Astrocyte (in vitro differentiated cells and primary cell): ENCODE measurements around the gene NEIL3. TPM values are rescaled to one million over a fixed set of nuclear protein-coding genes. Genes with fewer than 3 reads are reported as not detected.
A peak's percentile ranks its signal among the peaks of the same experiment; 100 is the strongest.

Source experiments
- DNase-seq: peaks from one replicate; pipeline ENCODE4 v3.0.0-alpha.2; 2010; ENCODE audit warnings: low read depth
- FAIRE-seq: peaks from 2 replicates; lab custom pipeline; 2011; peaks lifted over from hg19 to GRCh38; lab: Jason Lieb, UNC
- H2AFZ ChIP-seq: 2 replicates; pipeline ENCODE4 v1.6.0; 2012; ENCODE audit warnings: low read depth, low read length, inconsistent platforms
- H3K27ac ChIP-seq: 2 replicates; pipeline ENCODE4 v1.5.1; 2011; ENCODE audit warnings: low read depth, low read length, inconsistent platforms
- H3K27me3 ChIP-seq: 2 replicates; pipeline ENCODE4 v1.6.0; 2011; ENCODE audit warnings: low read length, inconsistent platforms; ENCODE audit not compliant: insufficient read depth
- H3K36me3 ChIP-seq: 2 replicates; pipeline ENCODE4 v1.5.1; 2011; ENCODE audit warnings: low read length, inconsistent platforms; ENCODE audit not compliant: insufficient read depth
- H3K4me1 ChIP-seq: 2 replicates; pipeline ENCODE4 v1.5.1; 2011; ENCODE audit warnings: low read length, inconsistent platforms; ENCODE audit not compliant: insufficient read depth
- H3K4me2 ChIP-seq: 2 replicates; pipeline ENCODE4 v1.6.0; 2012; ENCODE audit warnings: low read length, inconsistent platforms
- H3K4me3 ChIP-seq: 2 replicates; pipeline ENCODE4 v1.5.1; 2011; ENCODE audit warnings: low read depth, mild to moderate bottlenecking, low read length, inconsistent platforms; ENCODE audit not compliant: insufficient read depth
- H3K79me2 ChIP-seq: 2 replicates; pipeline ENCODE4 v1.6.0; 2012; ENCODE audit warnings: mild to moderate bottlenecking, low read length, inconsistent platforms; ENCODE audit not compliant: insufficient read depth
- H3K9ac ChIP-seq: 2 replicates; pipeline ENCODE4 v1.6.0; 2012; ENCODE audit warnings: mild to moderate bottlenecking, low read length, inconsistent platforms
- H3K9me3 ChIP-seq: 2 replicates; pipeline ENCODE4 v1.5.1; 2012; ENCODE audit warnings: low read depth, mild to moderate bottlenecking, low read length, inconsistent platforms; ENCODE audit not compliant: insufficient read depth
- H4K20me1 ChIP-seq: 2 replicates; pipeline ENCODE4 v1.6.0; 2012; ENCODE audit warnings: low read length, inconsistent platforms; ENCODE audit not compliant: insufficient read depth
- H3K27ac Mint-ChIP-seq: one replicate; pipeline ENCODE4 v1.8.0; 2021; ENCODE audit warnings: mild to moderate bottlenecking, mixed read lengths; ENCODE audit not compliant: unreplicated experiment
- H3K27me3 Mint-ChIP-seq: one replicate; pipeline ENCODE4 v1.8.0; 2021; ENCODE audit warnings: low read depth, mixed read lengths; ENCODE audit not compliant: unreplicated experiment
- H3K36me3 Mint-ChIP-seq: one replicate; pipeline ENCODE4 v1.8.0; 2021; ENCODE audit warnings: low read depth, mixed read lengths; ENCODE audit not compliant: unreplicated experiment
- H3K4me1 Mint-ChIP-seq: one replicate; pipeline ENCODE4 v1.8.0; 2021; ENCODE audit warnings: low read depth, mixed read lengths; ENCODE audit not compliant: unreplicated experiment
- H3K4me3 Mint-ChIP-seq: one replicate; pipeline ENCODE4 v1.8.0; 2021; ENCODE audit warnings: mild to moderate bottlenecking, moderate library complexity, mixed read lengths; ENCODE audit not compliant: unreplicated experiment
- H3K9me3 Mint-ChIP-seq: one replicate; pipeline ENCODE4 v1.8.0; 2021; ENCODE audit warnings: mild to moderate bottlenecking, mixed read lengths; ENCODE audit not compliant: unreplicated experiment
- EZH2 ChIP-seq: IDR thresholded peaks from 2 replicates; pipeline ENCODE4 v1.6.1; 2012; ENCODE audit warnings: mild to moderate bottlenecking, low read length, inconsistent platforms; ENCODE audit not compliant: insufficient read depth
- total RNA-seq: library from RNA; stranded (reverse); gene quantifications from 2 replicates; pipeline ENCODE4 v1.2.1, GENCODE V29; 2021
- TF ChIP-seq, protein P1 (sequence below): IDR thresholded peaks from 2 replicates; pipeline ENCODE4 v1.5.1; 2011; ENCODE audit warnings: low read depth, mild to moderate bottlenecking, inconsistent platforms, low read length, moderate library complexity; ENCODE audit not compliant: insufficient read depth

Gene NEIL3
- total RNA-seq, 1 donor from 2014 or later, result 0.91 TPM

GRCh38 chr4:177386278-177386815, 76.7 kb downstream of the NEIL3 start:
- Histone ChIP-seq H3K9me3 (no peaks in the 10 kb centered on the region), H3K4me3 (no peak overlapping the region), H3K9ac (no peak overlapping the region), H3K4me1 (no peaks in the 10 kb centered on the region), H3K27me3 (no peaks in the 10 kb centered on the region), H3K4me2 (no peak overlapping the region), H4K20me1 (no peaks in the 10 kb centered on the region), H3K36me3 (no peaks in the 10 kb centered on the region), H3K79me2 (no peaks in the 10 kb centered on the region), H3K27ac (no peak overlapping the region), H2AFZ (no peak overlapping the region)
- Mint-ChIP-seq H3K4me3 (no peak overlapping the region), H3K36me3 (no peaks in the 10 kb centered on the region), H3K27ac (no peak overlapping the region), H3K27me3 (no peaks in the 10 kb centered on the region), H3K9me3 (no peaks in the 10 kb centered on the region), H3K4me1 (peaks cover 11% of the 10 kb centered on the region)
- no peak for DNase-seq
- no peak for TF ChIP-seq EZH2
- TF ChIP-seq, protein P1, sequence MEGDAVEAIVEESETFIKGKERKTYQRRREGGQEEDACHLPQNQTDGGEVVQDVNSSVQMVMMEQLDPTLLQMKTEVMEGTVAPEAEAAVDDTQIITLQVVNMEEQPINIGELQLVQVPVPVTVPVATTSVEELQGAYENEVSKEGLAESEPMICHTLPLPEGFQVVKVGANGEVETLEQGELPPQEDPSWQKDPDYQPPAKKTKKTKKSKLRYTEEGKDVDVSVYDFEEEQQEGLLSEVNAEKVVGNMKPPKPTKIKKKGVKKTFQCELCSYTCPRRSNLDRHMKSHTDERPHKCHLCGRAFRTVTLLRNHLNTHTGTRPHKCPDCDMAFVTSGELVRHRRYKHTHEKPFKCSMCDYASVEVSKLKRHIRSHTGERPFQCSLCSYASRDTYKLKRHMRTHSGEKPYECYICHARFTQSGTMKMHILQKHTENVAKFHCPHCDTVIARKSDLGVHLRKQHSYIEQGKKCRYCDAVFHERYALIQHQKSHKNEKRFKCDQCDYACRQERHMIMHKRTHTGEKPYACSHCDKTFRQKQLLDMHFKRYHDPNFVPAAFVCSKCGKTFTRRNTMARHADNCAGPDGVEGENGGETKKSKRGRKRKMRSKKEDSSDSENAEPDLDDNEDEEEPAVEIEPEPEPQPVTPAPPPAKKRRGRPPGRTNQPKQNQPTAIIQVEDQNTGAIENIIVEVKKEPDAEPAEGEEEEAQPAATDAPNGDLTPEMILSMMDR, result no peak
- no peak for FAIRE-seq

- no peak for TF ChIP-seq EZH2
- TF ChIP-seq, protein P1, result no peak
- no peaks in the 10 kb centered on the region for H4K20me1 ChIP-seq
- peaks cover 20% of the 10 kb centered on the region for H3K4me1 Mint-ChIP-seq
- no peaks in the 10 kb centered on the region for H3K79me2 ChIP-seq
- no peak overlapping the region for H2AFZ ChIP-seq
- FAIRE-seq (no peak), DNase-seq (peak; percentile 14)
- H3K36me3 Mint-ChIP-seq, result no peaks in the 10 kb centered on the region
- H3K9ac ChIP-seq, result no peak overlapping the region
- no peak overlapping the region for H3K27ac ChIP-seq
- H3K9me3 ChIP-seq, result no peaks in the 10 kb centered on the region
- no peaks in the 10 kb centered on the region for H3K9me3 Mint-ChIP-seq
- H3K4me1 ChIP-seq, result no peaks in the 10 kb centered on the region
- no peak overlapping the region for H3K4me2 ChIP-seq
- H3K27me3 Mint-ChIP-seq, result no peaks in the 10 kb centered on the region
- no peak overlapping the region for H3K4me3 ChIP-seq
- no peaks in the 10 kb centered on the region for H3K27me3 ChIP-seq
- H3K36me3 ChIP-seq, result no peaks in the 10 kb centered on the region
- H3K4me3 Mint-ChIP-seq, result no peak overlapping the region
- peak overlapping the region; percentile 30 for H3K27ac Mint-ChIP-seq
Measured at GRCh38 chr4:177391287-177391686, 81.6 kb downstream of the NEIL3 start.

DNA sequence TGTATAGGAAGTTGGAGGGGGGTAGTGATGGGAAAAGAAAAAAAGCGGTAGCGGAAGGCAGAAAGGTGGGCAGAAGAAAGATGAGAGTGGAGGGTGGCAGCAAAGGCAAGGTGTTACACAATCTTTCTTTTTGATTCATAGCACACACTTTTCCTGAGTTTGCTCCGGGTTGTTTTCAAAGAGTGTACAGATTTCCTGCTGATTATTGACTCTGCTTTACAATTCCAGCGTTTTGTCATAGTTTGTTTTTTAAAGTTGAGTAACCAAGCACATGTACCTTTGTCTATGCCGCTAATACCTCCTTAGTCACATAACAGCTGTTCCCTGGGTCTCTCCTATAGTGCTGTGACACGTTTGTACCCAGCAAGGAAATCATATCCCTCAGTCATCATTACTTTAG, 82.3 kb downstream of the NEIL3 start:
- DNase-seq (no peak), FAIRE-seq (peak; percentile 23)
- Histone ChIP-seq H3K4me1 (no peaks in the 10 kb centered on the region), H4K20me1 (no peaks in the 10 kb centered on the region), H3K27ac (no peak overlapping the region), H3K27me3 (no peaks in the 10 kb centered on the region), H3K9me3 (no peaks in the 10 kb centered on the region), H2AFZ (no peak overlapping the region), H3K4me2 (no peak overlapping the region), H3K36me3 (no peaks in the 10 kb centered on the region), H3K4me3 (no peak overlapping the region), H3K79me2 (no peaks in the 10 kb centered on the region), H3K9ac (no peak overlapping the region)
- no peaks in the 10 kb centered on the region for H3K9me3 Mint-ChIP-seq
- peaks cover 20% of the 10 kb centered on the region for H3K4me1 Mint-ChIP-seq
- no peak overlapping the region for H3K4me3 Mint-ChIP-seq
- H3K27ac Mint-ChIP-seq, result peak overlapping the region; percentile 1
- H3K36me3 Mint-ChIP-seq, result no peaks in the 10 kb centered on the region
- TF ChIP-seq, protein P1, result no peak
- no peak for TF ChIP-seq EZH2
- no peaks in the 10 kb centered on the region for H3K27me3 Mint-ChIP-seq
